ENCODE measurements around the gene TMEM14C.
A peak's percentile ranks its signal among the peaks of the same experiment; 100 is the strongest.
"Not testable (repeated sequence)": the region's sequence is repeated elsewhere in the genome, so short reads cannot be mapped to it uniquely, and the experiment has no call there.

Gene TMEM14C

GRCh38 chr6:10721850-10722569 lies 860 bp upstream of the TMEM14C start:
- peak in 1 of 2 experiments; percentile 25 for DNase-seq

- no peak for DNase-seq
Observed at GRCh38 chr6:10722570-10722819, 375 bp upstream of the TMEM14C start.

- peak in 1 of 2 experiments; percentile 26 for DNase-seq
Observed at GRCh38 chr6:10723567-10723881, 654 bp downstream of the TMEM14C start.

GRCh38 chr6:10725044-10725443 lies 2.2 kb downstream of the TMEM14C start:
- DNase-seq, result no peak

- DNase-seq, result no peak
Observed at GRCh38 chr6:10725716-10726115, 2.8 kb downstream of the TMEM14C start.

- DNase-seq, result no peak
Observed at GRCh38 chr6:10730254-10730653, 7.4 kb downstream of the TMEM14C start.

- DNase-seq, result no peak
Observed at GRCh38 chr6:10733151-10733715, 10.4 kb downstream of the TMEM14C start.

GRCh38 chr6:10733863-10734262 lies 11.0 kb downstream of the TMEM14C start:
- DNase-seq, result no peak

GRCh38 chr6:10736731-10737130 lies 13.9 kb downstream of the TMEM14C start:
- no peak for DNase-seq

- DNase-seq, result no peak
Observed at GRCh38 chr6:10740061-10740460, 17.2 kb downstream of the TMEM14C start.

GRCh38 chr6:10741643-10742042 lies 18.8 kb downstream of the TMEM14C start:
- not testable (repeated sequence) for DNase-seq

GRCh38 chr6:10742251-10742650 lies 19.4 kb downstream of the TMEM14C start:
- no peak for DNase-seq

- DNase-seq, result no peak
Observed at GRCh38 chr6:10743515-10743914, 20.6 kb downstream of the TMEM14C start.

- DNase-seq, result no peak
Observed at GRCh38 chr6:10745116-10745515, 22.2 kb downstream of the TMEM14C start.

- no peak for DNase-seq
Observed at GRCh38 chr6:10746915-10747250, 24.0 kb downstream of the TMEM14C start.

- DNase-seq, result peak; percentile 100
Observed at GRCh38 chr6:10747251-10747972, 24.5 kb downstream of the TMEM14C start, which contains the start of gene TMEM14B. Gene TMEM14B, plus strand, starts transcription at chr6:10747805. Its CDS starts 1,441 bp downstream, at chr6:10749246.

- DNase-seq, result no peak
Observed at GRCh38 chr6:10749734-10750133, 26.9 kb downstream of the TMEM14C start.

- DNase-seq, result not testable (repeated sequence)
Observed at GRCh38 chr6:10750568-10750967, 27.7 kb downstream of the TMEM14C start.

GRCh38 chr6:10751757-10752156 lies 28.9 kb downstream of the TMEM14C start:
- not testable (repeated sequence) for DNase-seq

- no peak for DNase-seq
Observed at GRCh38 chr6:10756085-10756484, 33.2 kb downstream of the TMEM14C start.

- no peak for DNase-seq
Observed at GRCh38 chr6:10759312-10759839, 36.5 kb downstream of the TMEM14C start.

- DNase-seq, result peak in 1 of 2 experiments; percentile 30
Observed at GRCh38 chr6:10759884-10760329, 37.0 kb downstream of the TMEM14C start.

GRCh38 chr6:10763006-10763405 lies 40.1 kb downstream of the TMEM14C start:
- DNase-seq, result no peak

- no peak for DNase-seq
Observed at GRCh38 chr6:10769419-10769818, 46.5 kb downstream of the TMEM14C start.

Measured in activated T-cell treated with anti-CD3 and anti-CD28 coated beads, Interleukin-2, amount 50 U/mL, for 48 hours (primary cell).